K562 (cell line): Measurements from ENCODE around the gene RAMP2. TPM values are rescaled to one million over a fixed set of nuclear protein-coding genes. Genes with fewer than 3 reads are reported as not detected.
A peak's percentile ranks its signal among the peaks of the same experiment; 100 is the strongest.

Source experiments
- ASH1L ChIP-seq: fragments of 450-650 bp; IDR thresholded peaks from 2 replicates; pipeline ENCODE4 v1.6.1; 2018; ENCODE audit warnings: borderline replicate concordance, mild to moderate bottlenecking, low read depth; ENCODE audit not compliant: partially characterized antibody
- CTCF ChIP-seq, 3 experiments: IDR thresholded peaks in 2 of 3; conservative IDR thresholded peaks in 1 of 3; 2 replicates each; pipeline ENCODE4 v1.5.1; 2011 to 2012; ENCODE audit warnings: low read length in 3 of 3, mild to moderate bottlenecking in 3 of 3, control low read depth in 2 of 3, improper control_type of control experiment in 1 of 3, inconsistent platforms in 1 of 3, low read depth in 1 of 3, mixed read lengths in 1 of 3, moderate library complexity in 1 of 3; ENCODE audit not compliant: insufficient read depth in 2 of 3
- DMBX1 ChIP-seq: fragments of 250-450 bp; sonication (Bioruptor Pico); IDR thresholded peaks from 2 replicates; pipeline ENCODE4 v1.8.0; 2022; ENCODE audit warnings: inconsistent platforms, mild to moderate bottlenecking, moderate library complexity, borderline replicate concordance
- E2F8 ChIP-seq: fragments of 450-650 bp; IDR thresholded peaks from 2 replicates; pipeline ENCODE4 v1.7.1; 2018; ENCODE audit warnings: mild to moderate bottlenecking, low read depth; ENCODE audit not compliant: partially characterized antibody
- EGR1 ChIP-seq: fragments of 450-650 bp; conservative IDR thresholded peaks from 2 replicates; pipeline ENCODE4 v1.6.1; 2017; ENCODE audit warnings: mild to moderate bottlenecking
- EP400 ChIP-seq: fragments of 450-650 bp; IDR thresholded peaks from 2 replicates; pipeline ENCODE4 v1.6.1; 2017; ENCODE audit warnings: antibody characterized with exemption, mild to moderate bottlenecking, moderate library complexity
- ETV6 ChIP-seq, 3 experiments: fragments of 150-350 bp in 1 of 3; sonication (generic) in 1 of 3; formaldehyde crosslinking in 1 of 3; IDR thresholded peaks; 2 replicates each; pipeline versions ENCODE4 v1.6.1 to v1.8.0; 2014 to 2022; ENCODE audit warnings: borderline replicate concordance in 2 of 3, low read depth in 2 of 3, antibody characterized with exemption in 1 of 3, low read length in 1 of 3, mild to moderate bottlenecking in 1 of 3, missing genetic modification reagents in 1 of 3
- L3MBTL2 ChIP-seq: fragments of 450-650 bp; IDR thresholded peaks from 2 replicates; pipeline ENCODE4 v1.6.1; 2016; ENCODE audit warnings: mild to moderate bottlenecking, moderate library complexity
- MAFF ChIP-seq: IDR thresholded peaks from 2 replicates; pipeline ENCODE4 v1.6.1; 2012; ENCODE audit warnings: low read length, improper control_type of control experiment
- MBD2 ChIP-seq: sonication (generic); IDR thresholded peaks from 2 replicates; pipeline ENCODE4 v1.6.1; 2016; ENCODE audit warnings: low read depth, borderline replicate concordance
- MTA3 ChIP-seq: fragments of 450-650 bp; formaldehyde crosslinking; IDR thresholded peaks from 2 replicates; pipeline ENCODE4 v1.6.1; 2017; ENCODE audit warnings: mild to moderate bottlenecking, borderline replicate concordance
- NCOA4 ChIP-seq: fragments of 450-650 bp; IDR thresholded peaks from 2 replicates; pipeline ENCODE4 v1.6.1; 2018; ENCODE audit warnings: mild to moderate bottlenecking; ENCODE audit not compliant: partially characterized antibody
- RAD51 ChIP-seq: fragments of 450-650 bp; IDR thresholded peaks from 2 replicates; pipeline ENCODE4 v1.7.1; 2016; ENCODE audit warnings: low read depth, mild to moderate bottlenecking, borderline replicate concordance
- RBBP5 ChIP-seq: fragments of 200-600 bp; sonication (generic); IDR thresholded peaks from 2 replicates; pipeline ENCODE4 v1.6.1; 2012; ENCODE audit warnings: borderline replicate concordance, mild to moderate bottlenecking, low read length, control low read depth, inconsistent platforms; ENCODE audit not compliant: insufficient read depth, poor library complexity, severe bottlenecking
- SIN3A ChIP-seq, 2 experiments: fragments of 150-350 bp in 1 of 2; IDR thresholded peaks; 2 replicates each; pipeline ENCODE4 v1.6.1; 2011 to 2016; ENCODE audit warnings: borderline replicate concordance in 2 of 2, low read depth in 2 of 2, low read length in 2 of 2, mild to moderate bottlenecking in 2 of 2, moderate library complexity in 2 of 2; ENCODE audit not compliant: control insufficient read depth in 1 of 2
- USF2 ChIP-seq: sonication (generic); formaldehyde crosslinking; IDR thresholded peaks from 2 replicates; pipeline ENCODE4 v1.5.0; 2020; ENCODE audit warnings: missing genetic modification reagents
- ZNF561 ChIP-seq: fragments of 450-650 bp; formaldehyde crosslinking; conservative IDR thresholded peaks from 2 replicates; pipeline ENCODE4 v1.4.0; 2020; ENCODE audit warnings: mild to moderate bottlenecking, moderate library complexity
- ZNF655 ChIP-seq: fragments of 250-450 bp; sonication (Bioruptor Pico); IDR thresholded peaks from 2 replicates; pipeline ENCODE4 v1.5.0; 2021
- polyA plus RNA-seq, 8 experiments: library from polyadenylated mRNA; depleted of rRNA in 4 of 8; stranded (reverse) in 5 of 8; unstranded in 3 of 8; fragments of >200 nt; fragmentation: Nextera tagmentation in 2 of 8; fragmentation: Illumina TruSeq in 1 of 8; extraction: Ambion mirVana in 2 of 8; extraction: Trizol in 1 of 8; gene quantifications; 2 replicates each; pipeline versions ENCODE4 v1.2.1 to v1.2.3, GENCODE V29; 2011 to 2014; ENCODE audit warnings: inconsistent platforms in 1 of 8, missing spikeins in 1 of 8
- total RNA-seq, 7 experiments: library from RNA; depleted of rRNA in 6 of 7; stranded (reverse); fragments of >200 nt in 6 of 7; fragmentation: Illumina TruSeq in 2 of 7; extraction: Trizol in 2 of 7; gene quantifications; 2 replicates each; pipeline versions ENCODE4 v1.2.1 to v1.2.3, GENCODE V29; 2011 to 2021; ENCODE audit warnings: low replicate concordance in 1 of 7

The RAMP2 gene
- total and polyA plus RNA-seq, 9 of the 15 experiments (the other 6 are each of a cell fraction or from before 2014, with no cell fraction given), result not detected

GRCh38 chr17:42779936-42780850 is 19.2 kb downstream of the RAMP2 start, which contains the start of gene WNK4 (continued):
- TF ChIP-seq ZNF655 (no peak), ASH1L (no peak), MAFF (no peak), MBD2 (peak; percentile 71; the same call in 1 of the 2 replicates), NCOA4 (no peak), CTCF (IDR thresholded peaks at IDR 0.05 in 2 of 3, conservative IDR thresholded peaks at IDR 0.05 in 1 of 3; ENCODE audit: insufficient read depth in 2 of 3, low read depth in 1 of 3, low read length in 3 of 3) (peak in 1 of 3 experiments; percentile 19; a peak in 1 of 6 replicates), SIN3A (IDR thresholded peaks at IDR 0.05; ENCODE audit: borderline replicate concordance in 2 of 2, control insufficient read depth in 1 of 2, low read depth in 2 of 2, low read length in 2 of 2) (peak in 1 of 2 experiments; percentile 16; a peak in 1 of 4 replicates), USF2 (CRISPR knock-in tag) (no peak), RAD51 (no peak), EP400 (peak; percentile 47; the same call in 1 of the 2 replicates), L3MBTL2 (0 out of 2 replicates have a peak, but pooled peaks have one; percentile 3), E2F8 (peak; percentile 63), EGR1 (peak; percentile 96), DMBX1 (CRISPR knock-in tag) (no peak), RBBP5 (peak; percentile 39), ZNF561 (CRISPR knock-in tag) (no peak), MTA3 (peak; percentile 86), ETV6 (IDR thresholded peaks at IDR 0.05; ENCODE audit: borderline replicate concordance in 1 of 2, low read depth in 2 of 2, low read length in 1 of 2) (peak in 1 of 2 experiments; percentile 55; a peak in 1 of 4 replicates), ETV6 (CRISPR knock-in tag; IDR thresholded peaks at IDR 0.05; ENCODE audit: borderline replicate concordance) (no peak)
